ENCODE measurements around the gene ZNF366. TPM values are rescaled to one million over a fixed set of nuclear protein-coding genes. Genes with fewer than 3 reads are reported as not detected.

The ZNF366 gene
- total RNA-seq, 1 donor from 2014 or later: not detected

GRCh38 chr5:72476275-72476674, 30.9 kb downstream of the ZNF366 start:
- H3K79me2 ChIP-seq (ENCODE audit: insufficient read depth, low read length): no peaks in the 10 kb centered on the region
- H4K20me1 ChIP-seq (ENCODE audit: insufficient read depth, low read length): no peaks in the 10 kb centered on the region
- FAIRE-seq: no peak
- no peak overlapping the region for H2AFZ ChIP-seq (ENCODE audit: low read depth, low read length)
- no peaks in the 10 kb centered on the region for H3K36me3 Mint-ChIP-seq (ENCODE audit: low read depth, unreplicated experiment)
- no peak overlapping the region for H3K4me2 ChIP-seq (ENCODE audit: low read length)
- no peak overlapping the region for H3K4me3 ChIP-seq (ENCODE audit: insufficient read depth, low read depth, low read length)
- TF ChIP-seq CTCF (IDR thresholded peaks at IDR 0.05; ENCODE audit: insufficient read depth, low read depth, low read length): no peak
- no peak for TF ChIP-seq EZH2 (IDR thresholded peaks at IDR 0.05; ENCODE audit: insufficient read depth, low read length)
- no peak overlapping the region for H3K4me3 Mint-ChIP-seq (ENCODE audit: unreplicated experiment)
- H3K27me3 ChIP-seq (ENCODE audit: insufficient read depth, low read length): no peaks in the 10 kb centered on the region
- H3K4me1 ChIP-seq (ENCODE audit: insufficient read depth, low read length): peaks cover 8% of the 10 kb centered on the region
- peaks cover 4% of the 10 kb centered on the region for H3K27me3 Mint-ChIP-seq (ENCODE audit: low read depth, unreplicated experiment)
- no peak overlapping the region for H3K27ac ChIP-seq (ENCODE audit: low read depth, low read length)
- no peak overlapping the region for H3K9ac ChIP-seq (ENCODE audit: low read length)
- no peaks in the 10 kb centered on the region for H3K36me3 ChIP-seq (ENCODE audit: insufficient read depth, low read length)
- no peaks in the 10 kb centered on the region for H3K9me3 Mint-ChIP-seq (ENCODE audit: unreplicated experiment)
- H3K9me3 ChIP-seq (ENCODE audit: insufficient read depth, low read depth, low read length): no peaks in the 10 kb centered on the region
- H3K27ac Mint-ChIP-seq (ENCODE audit: unreplicated experiment): no peak overlapping the region
- no peak for DNase-seq (ENCODE audit: low read depth)
- H3K4me1 Mint-ChIP-seq (ENCODE audit: low read depth, unreplicated experiment): peaks cover 9% of the 10 kb centered on the region

- H3K9me3 Mint-ChIP-seq (ENCODE audit: unreplicated experiment): no peaks in the 10 kb centered on the region
- H3K27me3 ChIP-seq (ENCODE audit: insufficient read depth, low read length): no peaks in the 10 kb centered on the region
- no peak for FAIRE-seq
- no peak overlapping the region for H3K27ac ChIP-seq (ENCODE audit: low read depth, low read length)
- DNase-seq (ENCODE audit: low read depth): peak; percentile 52
- peaks cover 2% of the 10 kb centered on the region for H3K36me3 Mint-ChIP-seq (ENCODE audit: low read depth, unreplicated experiment)
- no peak overlapping the region for H3K27ac Mint-ChIP-seq (ENCODE audit: unreplicated experiment)
- H3K4me1 Mint-ChIP-seq (ENCODE audit: low read depth, unreplicated experiment): peaks cover 18% of the 10 kb centered on the region
- no peak overlapping the region for H3K4me3 ChIP-seq (ENCODE audit: insufficient read depth, low read depth, low read length)
- TF ChIP-seq EZH2 (IDR thresholded peaks at IDR 0.05; ENCODE audit: insufficient read depth, low read length) (no peak), CTCF (IDR thresholded peaks at IDR 0.05; ENCODE audit: insufficient read depth, low read depth, low read length) (no peak)
- no peaks in the 10 kb centered on the region for H3K36me3 ChIP-seq (ENCODE audit: insufficient read depth, low read length)
- H3K79me2 ChIP-seq (ENCODE audit: insufficient read depth, low read length): no peaks in the 10 kb centered on the region
- H3K4me3 Mint-ChIP-seq (ENCODE audit: unreplicated experiment): no peak overlapping the region
- H3K9me3 ChIP-seq (ENCODE audit: insufficient read depth, low read depth, low read length): no peaks in the 10 kb centered on the region
- H3K9ac ChIP-seq (ENCODE audit: low read length): no peak overlapping the region
- no peak overlapping the region for H2AFZ ChIP-seq (ENCODE audit: low read depth, low read length)
- peaks cover 17% of the 10 kb centered on the region for H3K4me1 ChIP-seq (ENCODE audit: insufficient read depth, low read length)
- peaks cover 4% of the 10 kb centered on the region for H3K27me3 Mint-ChIP-seq (ENCODE audit: low read depth, unreplicated experiment)
- no peaks in the 10 kb centered on the region for H4K20me1 ChIP-seq (ENCODE audit: insufficient read depth, low read length)
- H3K4me2 ChIP-seq (ENCODE audit: low read length): no peak overlapping the region
Observed at GRCh38 chr5:72474516-72474915, 32.7 kb downstream of the ZNF366 start.

GRCh38 chr5:72474046-72474500, 33.1 kb downstream of the ZNF366 start:
- H3K4me1 ChIP-seq (ENCODE audit: insufficient read depth, low read length): peaks cover 17% of the 10 kb centered on the region
- no peaks in the 10 kb centered on the region for H4K20me1 ChIP-seq (ENCODE audit: insufficient read depth, low read length)
- no peaks in the 10 kb centered on the region for H3K36me3 ChIP-seq (ENCODE audit: insufficient read depth, low read length)
- Mint-ChIP-seq H3K9me3 (ENCODE audit: unreplicated experiment) (no peaks in the 10 kb centered on the region), H3K36me3 (ENCODE audit: low read depth, unreplicated experiment) (peaks cover 2% of the 10 kb centered on the region), H3K4me1 (ENCODE audit: low read depth, unreplicated experiment) (peaks cover 18% of the 10 kb centered on the region), H3K27me3 (ENCODE audit: low read depth, unreplicated experiment) (peaks cover 4% of the 10 kb centered on the region), H3K4me3 (ENCODE audit: unreplicated experiment) (no peak overlapping the region), H3K27ac (ENCODE audit: unreplicated experiment) (no peak overlapping the region)
- no peaks in the 10 kb centered on the region for H3K79me2 ChIP-seq (ENCODE audit: insufficient read depth, low read length)
- no peak for FAIRE-seq
- H3K4me3 ChIP-seq (ENCODE audit: insufficient read depth, low read depth, low read length): no peak overlapping the region
- no peak overlapping the region for H3K4me2 ChIP-seq (ENCODE audit: low read length)
- TF ChIP-seq CTCF (IDR thresholded peaks at IDR 0.05; ENCODE audit: insufficient read depth, low read depth, low read length) (no peak), EZH2 (IDR thresholded peaks at IDR 0.05; ENCODE audit: insufficient read depth, low read length) (no peak)
- H3K27ac ChIP-seq (ENCODE audit: low read depth, low read length): no peak overlapping the region
- H3K27me3 ChIP-seq (ENCODE audit: insufficient read depth, low read length): no peaks in the 10 kb centered on the region
- no peak for DNase-seq (ENCODE audit: low read depth)
- no peaks in the 10 kb centered on the region for H3K9me3 ChIP-seq (ENCODE audit: insufficient read depth, low read depth, low read length)
- H2AFZ ChIP-seq (ENCODE audit: low read depth, low read length): no peak overlapping the region
- H3K9ac ChIP-seq (ENCODE audit: low read length): no peak overlapping the region

Data from astrocyte (in vitro differentiated cells and primary cell).